Activated T-helper 17 cell treated with anti-CD3 and anti-CD28 coated beads, Interleukin-2, amount 50 U/mL, for 72 hours (primary cell): Measurements from ENCODE around the gene FAAP20. TPM values are rescaled to one million over a fixed set of nuclear protein-coding genes. Genes with fewer than 3 reads are reported as not detected.
A peak's percentile ranks its signal among the peaks of the same experiment; 100 is the strongest.

Experiments used
- ATAC-seq: fragments of 150-1000 bp; cut with Tn5 transposase; replicated peaks from 2 replicates; pipeline ENCODE4 v1.10.0; 2021; ENCODE audit warnings: mild to moderate bottlenecking, moderate library complexity
- H3K27ac Mint-ChIP-seq: one replicate; pipeline ENCODE4 v1.8.0; 2022; ENCODE audit warnings: mixed read lengths
- H3K27me3 Mint-ChIP-seq: one replicate; pipeline ENCODE4 v1.8.0; 2022; ENCODE audit warnings: mixed read lengths
- H3K36me3 Mint-ChIP-seq: one replicate; pipeline ENCODE4 v1.8.0; 2022; ENCODE audit warnings: low read depth, mild to moderate bottlenecking, mixed read lengths
- H3K4me1 Mint-ChIP-seq: one replicate; pipeline ENCODE4 v1.8.0; 2022; ENCODE audit warnings: mixed read lengths
- H3K4me3 Mint-ChIP-seq: one replicate; pipeline ENCODE4 v1.8.0; 2022; ENCODE audit warnings: mild to moderate bottlenecking, mixed read lengths
- H3K9me3 Mint-ChIP-seq: one replicate; pipeline ENCODE4 v1.8.0; 2022; ENCODE audit warnings: mixed read lengths
- total RNA-seq, 2 donors: library from RNA; stranded (reverse); gene quantifications; one replicate each; pipeline ENCODE4 v1.2.3, GENCODE V29; 2022

Gene FAAP20
- total RNA-seq, 2 donors from 2014 or later = 56.7 to 68.3 TPM

DNA sequence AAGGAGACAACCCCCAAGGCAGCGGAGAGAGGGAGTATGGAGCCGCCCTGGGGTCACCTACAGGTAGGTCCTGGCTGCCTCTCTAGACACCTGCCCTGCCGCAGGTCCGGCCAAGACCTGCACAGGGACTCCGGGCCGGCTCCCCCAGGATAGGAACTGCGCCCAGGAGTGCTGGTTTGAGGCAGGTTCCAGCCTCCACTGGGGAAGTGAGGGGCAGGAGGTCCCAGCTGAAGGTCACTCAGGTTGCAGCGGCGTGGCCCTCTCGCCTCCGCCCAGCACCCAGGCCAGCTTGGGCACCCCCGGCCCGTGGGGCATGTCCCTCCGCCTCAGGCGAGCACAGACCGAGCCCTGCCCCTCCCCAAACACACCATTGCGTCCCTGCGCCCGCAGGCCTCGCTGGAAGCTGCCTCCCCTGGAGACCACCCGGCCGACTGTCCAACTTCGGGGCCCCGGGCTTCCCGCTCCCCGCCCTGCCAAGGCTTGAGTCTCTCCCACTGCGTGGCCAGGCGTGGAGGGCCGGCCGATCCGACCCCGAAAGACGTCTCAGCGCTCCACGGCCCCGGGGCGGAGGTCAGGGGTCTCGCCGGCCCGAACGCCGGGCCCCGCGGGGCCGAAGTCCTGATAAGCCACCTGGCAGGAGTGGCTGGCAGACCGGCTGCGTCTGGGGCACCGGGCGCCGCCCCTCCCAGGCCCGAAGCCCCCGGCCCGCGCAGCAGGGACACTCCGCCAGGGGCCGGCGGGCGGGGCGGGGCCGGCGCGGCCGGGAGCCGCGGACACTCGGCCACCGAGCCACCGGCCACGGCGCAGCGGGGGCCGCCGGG is 32.2 kb upstream of the FAAP20 start:
- no peaks in the 10 kb centered on the region for H3K9me3 Mint-ChIP-seq
- no peak for ATAC-seq
- H3K27me3 Mint-ChIP-seq = no peaks in the 10 kb centered on the region
- H3K27ac Mint-ChIP-seq = peak overlapping the region; percentile 71
- peaks cover 3% of the 10 kb centered on the region for H3K4me1 Mint-ChIP-seq
- peak overlapping the region; percentile 56 for H3K4me3 Mint-ChIP-seq
- peaks cover 30% of the 10 kb centered on the region for H3K36me3 Mint-ChIP-seq

DNA sequence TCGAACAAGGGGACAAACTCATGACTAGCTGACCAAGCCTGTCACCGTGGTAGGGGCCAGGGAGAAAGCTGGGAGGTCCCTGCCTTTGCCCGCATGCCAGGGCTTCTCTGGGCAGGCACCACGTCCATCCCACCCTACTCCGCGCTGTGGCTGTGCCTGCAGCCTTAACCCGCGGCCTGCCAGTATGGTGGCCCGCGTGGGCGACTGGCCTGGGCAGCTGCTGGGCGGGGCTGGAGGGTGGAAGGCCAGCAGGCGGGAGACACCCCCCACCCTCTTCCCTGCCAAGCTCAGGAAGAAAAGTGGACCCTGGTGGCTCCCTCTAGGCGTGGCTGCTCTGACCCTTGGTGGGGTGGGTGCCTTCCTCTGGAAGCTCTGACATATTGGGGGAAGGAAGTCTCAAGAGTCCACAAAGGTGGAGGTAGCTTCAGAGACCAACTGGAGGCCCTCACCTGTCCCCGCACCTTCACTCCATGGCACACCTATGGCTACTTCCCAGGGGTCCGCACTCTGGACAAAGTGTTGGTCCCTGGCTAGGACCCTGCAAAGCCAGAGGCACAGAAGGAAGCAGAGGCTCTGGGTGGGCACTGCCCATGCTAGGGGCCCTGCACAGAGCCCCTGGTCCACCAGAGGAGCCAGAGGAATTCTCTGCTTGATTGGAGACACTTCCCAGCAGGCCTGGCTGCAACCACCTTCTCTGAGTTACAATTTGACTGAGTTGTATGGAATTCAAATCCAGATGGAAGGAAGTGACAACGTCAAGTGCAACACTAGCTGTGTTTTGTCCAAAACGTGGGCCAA is 30.3 kb upstream of the FAAP20 start:
- Mint-ChIP-seq H3K4me3 (no peak overlapping the region), H3K36me3 (peaks cover 11% of the 10 kb centered on the region), H3K9me3 (no peaks in the 10 kb centered on the region), H3K4me1 (no peaks in the 10 kb centered on the region), H3K27me3 (no peaks in the 10 kb centered on the region), H3K27ac (no peak overlapping the region)
- ATAC-seq = no peak

DNA sequence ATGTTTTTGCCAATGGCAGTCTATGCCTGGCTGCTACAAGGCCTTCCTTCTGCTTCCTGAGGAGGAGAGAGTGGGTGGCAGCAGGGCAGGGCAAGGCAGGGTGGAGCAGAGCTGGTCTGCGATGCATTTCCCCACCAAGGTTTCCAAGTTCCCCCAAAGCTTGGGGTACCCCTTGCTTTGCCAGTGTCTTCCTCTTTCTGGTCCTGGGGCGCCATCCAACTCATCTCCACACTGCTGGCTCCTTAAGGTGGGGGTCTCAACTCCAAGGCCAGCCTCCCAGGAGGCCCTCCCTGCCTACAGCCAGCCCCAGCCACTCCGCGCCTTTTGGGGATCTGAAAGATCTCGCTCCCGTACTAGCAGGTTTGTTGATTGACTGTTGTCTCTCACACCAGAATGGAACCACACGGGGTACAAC is 29.6 kb upstream of the FAAP20 start:
- Mint-ChIP-seq H3K4me3 (no peak overlapping the region), H3K27me3 (no peaks in the 10 kb centered on the region), H3K27ac (no peak overlapping the region), H3K9me3 (peaks cover under 1% of the 10 kb centered on the region), H3K4me1 (no peaks in the 10 kb centered on the region), H3K36me3 (peaks cover 4% of the 10 kb centered on the region)
- no peak for ATAC-seq

DNA sequence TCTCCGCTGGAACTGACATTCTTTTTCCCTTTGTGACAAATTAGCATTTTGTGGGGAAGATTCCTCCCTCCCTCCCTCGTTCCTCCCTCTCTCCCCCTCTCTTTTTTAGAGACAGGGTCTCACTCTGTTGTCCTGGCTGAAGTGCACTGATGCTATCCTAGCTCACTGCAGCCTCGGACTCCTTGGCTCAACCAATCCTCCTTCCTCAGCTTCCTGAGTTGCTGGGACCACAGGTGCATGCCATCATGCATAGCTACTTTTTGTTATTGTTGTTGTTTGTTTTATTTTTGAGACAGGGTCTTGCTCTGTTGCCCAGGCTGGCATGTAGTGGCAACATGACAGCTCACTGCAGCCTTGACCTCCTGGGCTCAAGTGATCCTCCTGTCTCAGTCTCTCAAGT is 26.7 kb upstream of the FAAP20 start:
- H3K36me3 Mint-ChIP-seq = no peaks in the 10 kb centered on the region
- ATAC-seq = no peak
- peaks cover 5% of the 10 kb centered on the region for H3K9me3 Mint-ChIP-seq
- H3K4me1 Mint-ChIP-seq = no peaks in the 10 kb centered on the region
- H3K27me3 Mint-ChIP-seq = no peaks in the 10 kb centered on the region
- no peak overlapping the region for H3K27ac Mint-ChIP-seq
- no peak overlapping the region for H3K4me3 Mint-ChIP-seq

DNA sequence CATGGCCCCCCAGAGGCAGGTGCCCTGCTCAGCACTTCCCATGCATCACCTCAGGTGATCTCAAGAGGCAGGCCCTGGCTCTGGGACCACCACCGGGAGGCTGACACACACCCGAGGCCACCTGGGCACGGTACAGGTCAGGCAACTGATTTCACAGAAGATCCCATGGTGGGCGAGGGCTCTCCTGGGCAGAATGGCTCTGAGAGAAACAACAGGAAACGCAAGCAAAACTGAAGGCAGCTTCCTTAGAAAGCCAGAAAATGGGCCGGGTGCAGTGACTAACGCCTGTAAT is 22.1 kb upstream of the FAAP20 start:
- Mint-ChIP-seq H3K27me3 (no peaks in the 10 kb centered on the region), H3K9me3 (peaks cover 5% of the 10 kb centered on the region), H3K27ac (no peak overlapping the region), H3K4me3 (no peak overlapping the region), H3K4me1 (no peaks in the 10 kb centered on the region), H3K36me3 (no peaks in the 10 kb centered on the region)
- ATAC-seq = no peak

DNA sequence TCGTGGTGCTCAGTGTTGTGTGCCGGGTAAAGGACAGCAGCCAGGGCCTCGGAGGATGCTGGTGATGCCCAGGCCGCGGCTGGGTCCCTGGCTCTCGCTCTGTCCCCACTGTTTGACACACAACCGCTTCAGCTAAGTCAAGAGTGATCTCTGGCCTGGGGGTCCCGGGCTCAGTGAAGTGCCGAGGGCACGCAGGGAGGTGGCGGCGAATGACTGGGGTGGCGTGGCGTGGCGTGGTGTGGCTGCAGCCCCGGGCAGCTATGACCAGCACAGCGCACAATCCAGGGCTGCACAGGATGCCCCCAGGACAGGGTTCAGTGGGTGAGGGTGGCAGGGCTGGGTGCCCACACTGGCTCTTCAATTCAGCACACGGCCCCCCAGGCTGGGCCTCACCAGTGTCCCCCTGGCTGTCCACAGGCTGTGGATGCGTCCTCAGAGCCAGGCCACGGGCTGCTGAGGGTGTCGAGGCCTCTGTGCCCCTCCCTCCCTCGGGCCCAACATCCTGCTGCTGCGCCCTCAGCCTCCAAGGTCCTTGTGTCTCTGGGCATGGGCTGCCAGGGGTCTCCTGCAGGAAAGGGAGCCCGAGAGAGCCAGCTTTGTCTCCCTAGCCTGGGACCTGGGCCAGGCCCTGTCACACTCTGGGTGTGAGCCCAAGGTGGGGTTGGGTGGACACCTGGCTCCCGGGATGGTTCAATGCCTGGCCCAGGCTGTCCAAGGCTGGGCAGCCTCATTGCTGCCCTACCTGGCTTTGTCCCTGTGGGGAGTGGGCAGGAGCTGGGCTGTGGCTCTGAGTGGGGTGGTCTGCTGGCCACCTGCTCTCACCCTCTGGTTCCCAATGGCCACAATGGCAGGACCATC is 21.6 kb upstream of the FAAP20 start:
- no peak for ATAC-seq
- Mint-ChIP-seq H3K4me3 (no peak overlapping the region), H3K36me3 (no peaks in the 10 kb centered on the region)

DNA sequence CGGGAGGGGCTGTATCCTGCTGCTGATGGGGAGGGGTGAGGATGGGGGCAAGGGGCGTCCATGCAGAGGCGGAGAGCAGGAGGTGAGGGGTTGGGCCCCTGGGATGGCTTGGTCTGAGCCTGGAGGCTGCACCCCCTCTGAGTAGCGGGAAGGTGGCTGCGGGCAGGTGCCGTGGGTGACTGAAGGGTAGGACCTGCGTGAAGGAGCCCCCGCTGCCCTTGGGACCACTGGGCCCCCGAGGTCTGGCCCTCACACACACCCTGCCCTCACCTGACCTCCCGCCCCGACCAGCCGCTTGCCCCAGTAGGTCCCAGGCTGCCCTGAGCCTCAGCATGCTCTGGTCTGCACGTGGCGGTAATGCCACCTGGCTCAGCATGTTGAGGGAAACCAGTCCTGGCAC is 20.8 kb upstream of the FAAP20 start:
- no peak overlapping the region for H3K4me3 Mint-ChIP-seq
- no peaks in the 10 kb centered on the region for H3K27me3 Mint-ChIP-seq
- ATAC-seq = no peak
- H3K27ac Mint-ChIP-seq = no peak overlapping the region
- no peaks in the 10 kb centered on the region for H3K36me3 Mint-ChIP-seq
- H3K9me3 Mint-ChIP-seq = peaks cover 5% of the 10 kb centered on the region
- H3K4me1 Mint-ChIP-seq = no peaks in the 10 kb centered on the region

More for the DNA sequence above, 21.6 kb upstream of the FAAP20 start:
- Mint-ChIP-seq H3K9me3 (peaks cover 5% of the 10 kb centered on the region), H3K27ac (no peak overlapping the region), H3K4me1 (no peaks in the 10 kb centered on the region), H3K27me3 (no peaks in the 10 kb centered on the region)

DNA sequence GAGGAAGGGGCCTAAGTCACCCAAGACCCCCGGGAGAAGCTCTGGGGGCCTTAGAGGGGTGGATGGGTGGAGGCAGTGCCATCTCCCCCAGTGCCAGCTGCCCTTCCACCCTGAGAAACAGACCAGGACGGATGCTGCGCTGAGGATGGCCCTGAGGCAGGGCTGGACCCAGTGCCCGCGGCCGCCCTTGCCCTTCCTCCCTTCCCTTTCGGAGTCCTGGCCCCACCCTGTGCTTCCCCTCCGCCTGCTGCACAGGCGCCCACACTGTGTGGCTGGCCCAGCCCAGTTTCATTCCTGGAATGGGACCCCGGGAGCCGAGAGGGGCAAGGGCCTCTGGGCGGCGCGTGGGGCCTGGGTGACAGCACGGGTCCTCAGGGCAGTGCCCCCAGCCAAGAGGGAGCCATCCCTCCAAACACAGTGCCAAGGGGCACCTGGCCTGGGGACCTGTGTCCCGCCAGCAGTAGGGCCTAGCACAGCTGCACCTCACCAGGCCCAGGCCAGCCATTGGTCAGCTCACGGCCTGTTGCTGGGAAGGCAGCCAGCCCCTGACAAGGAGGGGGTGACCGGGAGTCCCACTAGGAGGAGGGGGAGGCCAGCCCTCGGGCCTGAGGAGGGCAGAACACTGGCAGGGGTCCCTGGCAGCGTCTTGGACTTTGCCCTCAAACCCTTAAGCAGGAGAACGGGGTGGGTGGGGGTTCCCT is 20.1 kb upstream of the FAAP20 start:
- Mint-ChIP-seq H3K27me3 (no peaks in the 10 kb centered on the region), H3K36me3 (no peaks in the 10 kb centered on the region), H3K4me1 (no peaks in the 10 kb centered on the region), H3K4me3 (no peak overlapping the region), H3K9me3 (peaks cover 5% of the 10 kb centered on the region), H3K27ac (no peak overlapping the region)
- no peak for ATAC-seq

DNA sequence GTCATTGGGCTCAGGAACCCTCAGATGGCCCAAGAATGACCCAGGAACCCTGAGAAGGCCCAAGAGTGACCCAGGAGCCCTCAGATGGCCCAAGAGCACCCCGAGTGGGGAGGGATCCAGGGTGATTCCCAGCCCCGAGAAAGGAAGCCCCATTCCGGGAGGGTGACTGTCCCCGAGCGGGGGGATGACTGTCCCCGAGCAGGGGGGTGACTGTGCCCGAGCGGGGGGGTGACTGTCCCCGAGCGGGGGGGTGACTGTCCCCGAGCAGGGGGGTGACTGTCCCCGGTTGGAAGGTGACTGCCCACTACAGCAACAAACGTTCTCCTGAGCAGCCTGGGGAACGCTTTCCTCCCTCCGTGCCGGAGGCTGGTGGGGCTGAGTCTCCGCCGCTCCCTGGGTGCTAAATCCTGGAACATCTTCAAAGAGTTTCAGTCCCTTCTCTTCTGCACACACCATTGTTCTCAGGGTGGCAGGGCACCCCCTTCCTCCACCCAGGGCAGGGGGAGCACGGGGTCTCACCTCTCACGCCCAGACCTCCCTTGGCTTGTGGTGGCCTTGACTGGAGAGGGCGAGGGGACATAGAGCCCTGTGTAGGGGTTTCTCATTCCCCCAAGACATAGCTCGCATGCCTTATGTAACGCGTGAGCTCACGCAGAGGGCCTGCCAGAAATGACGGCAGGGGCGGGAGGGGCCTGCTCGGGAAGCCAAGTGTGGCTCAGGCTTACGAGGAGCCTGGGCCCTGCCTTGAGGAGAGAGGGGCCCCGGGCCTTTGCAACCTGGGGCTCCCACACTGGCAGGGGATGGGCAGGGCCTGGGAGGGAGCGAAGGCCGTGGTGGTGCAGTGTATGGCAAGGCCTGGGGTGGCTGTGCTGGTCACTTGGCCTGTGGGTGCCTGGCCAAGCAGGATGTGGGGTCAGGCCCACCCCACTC is 19.3 kb upstream of the FAAP20 start:
- no peaks in the 10 kb centered on the region for H3K36me3 Mint-ChIP-seq
- no peaks in the 10 kb centered on the region for H3K4me1 Mint-ChIP-seq
- H3K9me3 Mint-ChIP-seq = peaks cover under 1% of the 10 kb centered on the region
- no peak for ATAC-seq
- no peaks in the 10 kb centered on the region for H3K27me3 Mint-ChIP-seq
- no peak overlapping the region for H3K4me3 Mint-ChIP-seq
- no peak overlapping the region for H3K27ac Mint-ChIP-seq

DNA sequence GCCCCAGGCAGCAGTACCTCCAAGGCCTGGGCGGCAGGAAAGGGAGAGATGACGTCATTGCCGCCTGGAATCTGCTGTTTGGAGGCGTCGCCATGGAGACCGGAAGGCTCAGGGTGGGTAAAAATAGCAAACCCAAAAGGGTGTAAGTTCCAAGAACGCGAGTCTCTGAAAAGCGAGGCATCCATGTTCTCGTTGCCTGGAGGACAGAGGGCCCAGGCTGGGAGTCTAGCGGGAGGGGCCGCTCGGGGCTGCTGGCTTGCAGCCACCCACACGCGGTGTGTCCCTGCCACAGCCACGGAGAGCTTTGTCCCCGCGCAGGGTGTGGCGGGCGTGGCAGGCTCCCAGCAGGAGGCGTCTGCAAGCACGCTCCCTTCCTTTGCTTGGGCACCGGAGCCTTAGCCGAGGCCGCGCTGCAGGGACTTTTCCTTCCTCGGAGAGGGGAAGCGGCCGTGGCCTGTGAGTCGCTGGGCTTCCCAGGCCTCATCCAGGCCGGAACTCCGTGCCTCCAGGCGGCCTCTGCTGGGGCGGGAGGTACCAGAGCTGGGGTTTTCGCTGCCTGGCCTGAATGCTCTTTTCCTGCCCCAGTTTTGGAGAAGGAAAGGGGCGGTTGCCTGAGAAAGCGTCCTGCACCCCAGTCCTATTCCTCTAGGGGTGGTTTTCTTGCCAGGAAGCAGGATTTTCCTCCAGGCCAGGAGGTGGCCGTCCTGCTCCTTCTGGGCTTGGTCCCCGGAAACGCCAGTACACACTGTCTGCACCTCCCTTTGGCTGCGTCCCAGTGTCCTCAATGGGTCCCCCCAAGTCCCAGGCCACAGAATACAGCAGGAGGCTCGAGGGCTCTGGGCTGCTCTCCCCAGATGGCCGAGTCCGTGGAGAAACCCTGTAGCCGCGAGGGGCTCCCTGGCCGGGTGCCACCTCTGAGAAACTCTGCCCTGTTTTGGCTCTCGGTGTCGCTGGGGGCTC is 18.2 kb upstream of the FAAP20 start:
- Mint-ChIP-seq H3K4me1 (no peaks in the 10 kb centered on the region), H3K27ac (peak overlapping the region; percentile 28), H3K4me3 (peak overlapping the region; percentile 32), H3K36me3 (no peaks in the 10 kb centered on the region), H3K27me3 (no peaks in the 10 kb centered on the region), H3K9me3 (no peaks in the 10 kb centered on the region)
- peak; percentile 86 for ATAC-seq

DNA sequence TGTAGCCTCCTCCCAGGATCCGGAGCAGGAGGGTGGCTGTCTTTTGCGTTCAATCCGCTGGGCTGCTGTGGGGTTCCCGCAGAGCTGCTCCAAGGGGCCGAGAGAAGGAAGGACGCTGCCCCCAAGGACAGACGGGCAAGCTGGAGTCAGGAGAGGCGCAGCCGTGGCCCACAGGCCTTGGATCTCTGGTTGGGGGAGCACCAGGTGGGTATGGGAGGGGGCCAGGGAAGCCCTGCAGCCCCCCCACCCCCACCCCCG is 17.6 kb upstream of the FAAP20 start:
- Mint-ChIP-seq H3K27me3 (no peaks in the 10 kb centered on the region), H3K27ac (peak overlapping the region; percentile 28), H3K9me3 (no peaks in the 10 kb centered on the region), H3K4me3 (no peak overlapping the region), H3K4me1 (no peaks in the 10 kb centered on the region), H3K36me3 (no peaks in the 10 kb centered on the region)
- ATAC-seq = no peak

DNA sequence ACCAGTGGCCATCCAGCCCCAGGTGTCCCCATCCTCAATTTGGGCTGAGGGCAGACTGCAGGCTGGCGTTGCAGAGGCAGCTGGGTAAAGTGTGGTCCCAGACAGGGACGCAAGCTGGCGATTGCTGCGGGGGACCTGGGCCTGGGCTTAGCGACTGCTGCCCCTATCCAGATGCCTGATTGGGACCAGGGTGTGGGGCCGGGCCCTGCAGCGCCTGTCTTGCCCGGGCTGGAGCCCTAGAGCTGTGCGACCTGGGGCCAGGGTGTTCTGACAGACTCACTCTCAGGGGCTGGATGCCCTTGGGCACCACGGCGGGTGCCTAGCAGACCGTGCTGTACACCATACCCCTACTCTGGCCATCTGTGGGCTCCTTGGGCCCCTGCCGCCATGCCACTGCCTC is 16.2 kb upstream of the FAAP20 start:
- ATAC-seq = no peak
- Mint-ChIP-seq H3K4me1 (no peaks in the 10 kb centered on the region), H3K36me3 (no peaks in the 10 kb centered on the region), H3K9me3 (no peaks in the 10 kb centered on the region), H3K27ac (no peak overlapping the region), H3K27me3 (no peaks in the 10 kb centered on the region), H3K4me3 (no peak overlapping the region)
